Prostate gland (tissue), 2 donors: ENCODE measurements around the gene ANKRD13D. TPM values are rescaled to one million over a fixed set of nuclear protein-coding genes. Genes with fewer than 3 reads are reported as not detected.

Experiments used
- DNase-seq: peaks from one replicate; pipeline ENCODE4 v3.0.0-alpha.2; 2019; ENCODE audit warnings: low spot score
- H3K27ac ChIP-seq, 2 donors: fragments of 200-600 bp; sonication (generic); 2 replicates each; pipeline ENCODE4 v1.5.1; 2017 to 2019
- H3K27me3 ChIP-seq: fragments of 200-600 bp; sonication (generic); replicated peaks from 2 replicates; pipeline ENCODE4 v1.5.1; 2019; ENCODE audit not compliant: insufficient read depth
- H3K36me3 ChIP-seq, 2 donors: fragments of 200-600 bp; sonication (generic); 1 replicate in 1 of 2; 2 replicates in 1 of 2; pipeline versions ENCODE4 v1.5.1 to v1.8.1; 2017 to 2019
- H3K4me1 ChIP-seq: fragments of 200-600 bp; sonication (generic); replicated peaks from 2 replicates; pipeline ENCODE4 v1.5.1; 2019
- H3K4me3 ChIP-seq, 2 donors: fragments of 200-600 bp; sonication (generic); 2 replicates each; pipeline ENCODE4 v1.5.1; 2017 to 2019
- H3K9me3 ChIP-seq: fragments of 200-600 bp; sonication (generic); 2 replicates; pipeline ENCODE4 v1.5.1; 2017
- CTCF ChIP-seq, 4 experiments: fragments of 200-600 bp in 2 of 4; fragments of 450-650 bp in 2 of 4; sonication (generic) in 2 of 4; IDR thresholded peaks; 1 replicate in 3 of 4; 2 replicates in 1 of 4; pipeline ENCODE4 v1.5.1; 2016 to 2019; ENCODE audit warnings: antibody characterized with exemption in 4 of 4, mild to moderate bottlenecking in 2 of 4, moderate library complexity in 2 of 4
- POLR2A ChIP-seq: fragments of 450-650 bp; IDR thresholded peaks from one replicate; pipeline ENCODE4 v1.6.1; 2016; ENCODE audit warnings: antibody characterized with exemption, mild to moderate bottlenecking
- POLR2AphosphoS5 ChIP-seq: sonication (generic); formaldehyde crosslinking; IDR thresholded peaks from one replicate; pipeline ENCODE4 v1.6.1; 2017; ENCODE audit warnings: antibody characterized with exemption
- WGBS: methylation state at CpG from one replicate; pipeline ENCODE4 v1.1.5; 2018; 5-methylcytosine and 5-hydroxymethylcytosine counted together
- intact Hi-C: fragments of 100-400 bp; cut with DNase I; formaldehyde crosslinking; loops from one replicate; pipeline ENCODE4 v1.14.2; 2022
- total RNA-seq, 2 donors: library from RNA; depleted of rRNA; stranded (reverse); fragments of >200 nt; gene quantifications; one replicate each; pipeline ENCODE4 v1.1.0, GENCODE V29; 2016

The ANKRD13D gene
- total RNA-seq, 2 donors from 2014 or later = 35.9 to 75.3 TPM

GRCh38 chr11:67265633-67266448, 23.3 kb upstream of the ANKRD13D start:
- peak; percentile 23 for TF ChIP-seq POLR2AphosphoS5
- peak; percentile 76 to 97 (median 86) for TF ChIP-seq CTCF (IDR thresholded peaks at IDR 0.05)
- no peak for TF ChIP-seq POLR2A

GRCh38 chr11:67266449-67267187, 22.5 kb upstream of the ANKRD13D start, which contains the start of gene GRK2:
Gene GRK2 (plus strand): TSS chr11:67266473. CDS start chr11:67266700, 227 bp downstream.
- no peaks in the 10 kb centered on the region for H3K27me3 ChIP-seq
- WGBS = under 1% methylated on average over 34 of the region's 103 CpGs
- DNase-seq = no peak
- peaks cover 32% of the 10 kb centered on the region for H3K4me1 ChIP-seq
- TF ChIP-seq POLR2A = no peak
- peak within 1 kb of the TSS; percentile 91 to 95 for H3K27ac ChIP-seq
- intact Hi-C loops = loop anchor here (1.0 to 5.0 kb wide), 2 partner anchors 36 to 51 kb away; partner anchors contain the start of gene SSH3
- H3K4me3 ChIP-seq = peak within 1 kb of the TSS; percentile 91 to 93
- H3K9me3 ChIP-seq = no peaks in the 10 kb centered on the region
- no peaks in the 10 kb centered on the region for H3K36me3 ChIP-seq

More at GRCh38 chr11:67265633-67266448, 23.3 kb upstream of the ANKRD13D start:
- Histone ChIP-seq H3K27ac (peak overlapping the region; percentile 67 to 76), H3K9me3 (no peaks in the 10 kb centered on the region), H3K4me3 (no peak overlapping the region), H3K4me1 (peaks cover 27% of the 10 kb centered on the region), H3K36me3 (no peaks in the 10 kb centered on the region), H3K27me3 (no peaks in the 10 kb centered on the region)
- 17% methylated on average over 36 of the region's 54 CpGs for WGBS
- intact Hi-C loops = loop anchor here (1.0 to 5.0 kb wide), 2 partner anchors 36 to 51 kb away; partner anchors contain the start of gene SSH3
- peak; percentile 70 for DNase-seq

GRCh38 chr11:67267188-67268080, 21.7 kb upstream of the ANKRD13D start:
- intact Hi-C loops = loop anchor here (5.0 kb wide), 1 partner anchor 35 kb away; the partner anchor contains the start of gene SSH3
- no peak for TF ChIP-seq CTCF (IDR thresholded peaks at IDR 0.05)
- peak; percentile 73 for TF ChIP-seq POLR2AphosphoS5
- no peak for TF ChIP-seq POLR2A
- Histone ChIP-seq H3K4me1 (peaks cover 37% of the 10 kb centered on the region), H3K36me3 (no peaks in the 10 kb centered on the region), H3K4me3 (peak overlapping the region; percentile 91 to 93), H3K27me3 (no peaks in the 10 kb centered on the region), H3K9me3 (no peaks in the 10 kb centered on the region), H3K27ac (peak overlapping the region; percentile 91 to 95)
- 7% methylated on average over 30 of the region's 30 CpGs for WGBS
- peak; percentile 58 for DNase-seq

- Histone ChIP-seq H3K27ac (peak overlapping the region; percentile 91 to 95), H3K4me1 (peaks cover 46% of the 10 kb centered on the region), H3K9me3 (no peaks in the 10 kb centered on the region), H3K36me3 (no peaks in the 10 kb centered on the region), H3K27me3 (no peaks in the 10 kb centered on the region), H3K4me3 (peak overlapping the region; percentile 91 to 93)
- TF ChIP-seq CTCF (IDR thresholded peaks at IDR 0.05) = no peak
- no peak for TF ChIP-seq POLR2AphosphoS5
- no peak for TF ChIP-seq POLR2A
- intact Hi-C loops = loop anchor here (5.0 kb wide), 1 partner anchor 34 kb away; the partner anchor contains the start of gene SSH3
- no peak for DNase-seq
- WGBS = 58% methylated on average over 21 of the region's 21 CpGs
These were observed 20.8 kb upstream of the ANKRD13D start for GRCh38 chr11:67268081-67268961.
